ENCODE results near the gene SPECC1.

- no peak for TF ChIP-seq GATA2 (IDR thresholded peaks at IDR 0.05; ENCODE audit: low read depth, low read length)
- no peak for TF ChIP-seq GATA3 (IDR thresholded peaks at IDR 0.05; ENCODE audit: low read depth, low read length)
Observed at GRCh38 chr17:20241855-20242254, 232.7 kb downstream of the SPECC1 start.
